ENCODE data around the gene MIPOL1.
"Not testable (repeated sequence)": the region's sequence is repeated elsewhere in the genome, so short reads cannot be mapped to it uniquely, and the experiment has no call there.

MIPOL1 gene

DNA sequence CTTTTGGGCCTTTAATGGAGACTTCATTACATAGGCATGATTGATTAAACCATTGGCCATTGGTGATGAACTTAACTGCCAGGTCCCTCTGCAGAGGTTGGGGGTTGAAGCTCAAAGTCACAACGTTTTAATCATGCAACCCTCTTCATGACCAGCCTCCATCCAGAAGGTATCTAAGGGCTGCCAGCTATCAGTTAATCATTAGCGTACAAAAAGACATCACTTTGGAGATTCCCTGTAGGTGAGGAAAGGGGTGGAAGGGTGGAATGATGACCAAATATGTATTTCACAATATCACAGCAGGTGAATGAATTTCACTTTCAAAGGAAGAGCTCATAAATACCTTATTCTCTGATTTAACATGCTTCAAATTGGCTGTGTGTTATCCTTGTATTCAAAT, 92.0 kb downstream of the MIPOL1 start:
- no peaks in the 10 kb centered on the region for H3K36me3 Mint-ChIP-seq (ENCODE audit: insufficient read depth)
- H3K27ac Mint-ChIP-seq: no peak overlapping the region
- H3K27me3 Mint-ChIP-seq: no peaks in the 10 kb centered on the region
- H3K9me3 Mint-ChIP-seq: peaks cover 4 to 6% of the 10 kb centered on the region in 2 donors
- no peaks in the 10 kb centered on the region for H3K4me1 Mint-ChIP-seq (ENCODE audit: low read depth in 2 of 2)
- DNase-seq: no peak
- H3K4me3 Mint-ChIP-seq: no peak overlapping the region
- no peak for ATAC-seq (replicated peaks)

DNA sequence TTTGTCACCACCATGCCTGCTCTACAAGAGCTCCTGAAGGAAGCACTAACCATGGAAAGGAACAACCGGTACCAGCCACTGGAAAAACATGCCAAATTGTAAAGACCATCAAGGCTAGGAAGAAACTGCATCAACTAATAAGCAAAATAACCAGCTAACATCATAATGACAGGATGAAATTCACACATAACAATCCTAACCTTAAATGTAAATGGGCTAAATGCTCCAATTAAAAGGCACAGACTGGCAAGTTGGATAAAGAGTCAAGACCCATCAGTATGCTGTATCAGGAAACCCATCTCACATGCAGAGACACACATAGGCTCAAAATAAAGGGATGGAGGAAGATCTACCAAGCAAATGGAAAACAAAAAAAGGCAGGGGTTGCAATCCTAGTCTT, 97.5 kb downstream of the MIPOL1 start:
- not testable (repeated sequence) for H3K27ac Mint-ChIP-seq

DNA sequence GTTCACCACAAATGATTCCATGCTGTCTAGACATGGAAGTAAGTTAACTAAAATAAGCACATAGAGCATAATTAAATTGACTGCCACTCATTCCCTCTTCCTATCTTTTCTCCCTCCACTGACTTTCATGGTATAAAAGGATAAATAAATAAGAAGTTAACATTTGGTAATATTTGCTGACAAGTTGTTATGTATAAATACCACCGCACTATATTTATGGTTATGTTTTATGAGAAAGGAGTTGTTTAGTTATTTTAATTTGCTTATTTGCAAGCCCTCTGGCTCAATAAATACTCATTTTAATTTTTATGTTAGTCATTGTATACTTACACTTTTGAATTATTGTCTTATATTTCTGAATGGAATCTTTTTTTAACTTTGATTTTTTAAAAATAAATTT, 113.5 kb downstream of the MIPOL1 start:
- H3K4me3 Mint-ChIP-seq: no peak overlapping the region
- DNase-seq: no peak
- no peak for ATAC-seq (replicated peaks)
- H3K27me3 Mint-ChIP-seq: no peaks in the 10 kb centered on the region
- peaks cover 15 to 32% of the 10 kb centered on the region in 2 donors for H3K9me3 Mint-ChIP-seq
- H3K4me1 Mint-ChIP-seq (ENCODE audit: low read depth in 2 of 2): no peaks in the 10 kb centered on the region
- H3K36me3 Mint-ChIP-seq (ENCODE audit: insufficient read depth): no peaks in the 10 kb centered on the region
- no peak overlapping the region for H3K27ac Mint-ChIP-seq

More for the DNA sequence above, 97.5 kb downstream of the MIPOL1 start:
- H3K27me3 Mint-ChIP-seq; ATAC-seq (replicated peaks); H3K4me1 Mint-ChIP-seq (ENCODE audit: low read depth in 2 of 2); H3K36me3 Mint-ChIP-seq (ENCODE audit: insufficient read depth); H3K9me3 Mint-ChIP-seq; H3K4me3 Mint-ChIP-seq; DNase-seq: not testable (repeated sequence)

DNA sequence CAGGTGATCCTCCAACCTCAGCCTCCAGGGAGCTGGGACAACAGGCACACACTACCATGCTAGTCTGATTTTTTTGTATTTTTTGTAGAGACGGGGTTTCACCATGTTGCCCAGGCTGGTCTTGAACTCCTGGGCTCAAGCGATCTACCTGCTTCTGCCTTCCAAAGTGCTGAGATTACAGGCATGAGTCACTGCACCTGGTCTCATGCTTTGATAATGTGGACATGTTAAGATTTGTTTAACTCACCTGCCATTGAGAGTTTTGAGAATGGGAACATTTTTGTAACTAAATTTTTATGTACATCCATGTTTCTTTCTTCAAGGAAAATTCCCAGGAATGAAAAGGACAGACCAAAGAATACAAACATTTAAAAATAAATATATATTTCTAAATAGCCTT, 121.2 kb downstream of the MIPOL1 start:
- no peaks in the 10 kb centered on the region for H3K27me3 Mint-ChIP-seq
- H3K9me3 Mint-ChIP-seq: peaks cover 9 to 15% of the 10 kb centered on the region in 2 donors

DNA sequence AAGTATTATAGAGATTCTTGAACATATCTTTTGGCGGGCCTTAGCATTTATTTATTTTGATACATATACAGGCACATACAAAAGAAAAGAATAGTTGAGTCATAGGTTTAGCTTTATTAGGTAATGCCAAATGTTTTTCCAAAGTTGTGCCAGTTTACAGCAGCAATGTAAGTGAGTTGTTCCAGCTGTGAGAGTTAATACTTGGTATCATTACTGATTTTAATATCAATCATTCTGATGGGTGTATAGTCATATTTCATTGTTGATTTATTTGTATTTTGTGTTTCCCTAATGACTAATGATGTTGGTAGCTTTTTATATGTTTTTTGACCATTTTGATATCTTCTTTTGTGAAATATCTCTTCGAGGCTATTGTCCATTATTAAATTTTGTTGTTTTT, 122.4 kb downstream of the MIPOL1 start:
- Mint-ChIP-seq H3K9me3 (peaks cover 8 to 10% of the 10 kb centered on the region in 2 donors), H3K4me1 (ENCODE audit: low read depth in 2 of 2) (no peaks in the 10 kb centered on the region), H3K4me3 (no peak overlapping the region), H3K27me3 (no peaks in the 10 kb centered on the region), H3K36me3 (ENCODE audit: insufficient read depth) (no peaks in the 10 kb centered on the region), H3K27ac (no peak overlapping the region)
- DNase-seq (no peak), ATAC-seq (replicated peaks) (no peak)

More for the DNA sequence above, 121.2 kb downstream of the MIPOL1 start:
- no peaks in the 10 kb centered on the region for H3K36me3 Mint-ChIP-seq (ENCODE audit: insufficient read depth)
- ATAC-seq (replicated peaks): no peak
- H3K27ac Mint-ChIP-seq: no peak overlapping the region
- no peak overlapping the region for H3K4me3 Mint-ChIP-seq
- DNase-seq: no peak
- H3K4me1 Mint-ChIP-seq (ENCODE audit: low read depth in 2 of 2): no peaks in the 10 kb centered on the region

DNA sequence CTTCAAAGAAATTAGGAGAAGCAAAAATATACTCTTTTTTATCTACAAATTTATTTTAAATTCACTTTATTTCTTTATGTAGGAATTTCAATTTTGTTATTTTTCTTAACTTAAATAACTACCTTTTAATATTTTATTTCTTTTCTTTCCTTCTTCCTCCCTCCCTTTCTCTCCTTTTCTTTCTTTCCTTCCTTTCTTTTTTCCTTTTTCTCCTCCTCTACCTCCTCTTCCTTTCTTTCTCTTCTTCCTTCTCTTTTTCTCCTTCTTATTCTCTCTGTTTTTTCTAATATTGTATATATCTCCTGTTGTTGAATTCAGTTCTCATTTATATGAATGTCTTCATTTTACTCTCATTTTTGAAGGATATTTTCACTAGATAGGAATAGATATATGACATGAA, 127.6 kb downstream of the MIPOL1 start:
- H3K4me1 Mint-ChIP-seq (ENCODE audit: low read depth in 2 of 2): no peaks in the 10 kb centered on the region
- H3K9me3 Mint-ChIP-seq: peaks cover 1 to 7% of the 10 kb centered on the region in 2 donors
- H3K27me3 Mint-ChIP-seq: no peaks in the 10 kb centered on the region
- H3K4me3 Mint-ChIP-seq: no peak overlapping the region
- no peak for DNase-seq
- no peak overlapping the region for H3K27ac Mint-ChIP-seq
- no peak for ATAC-seq (replicated peaks)
- no peaks in the 10 kb centered on the region for H3K36me3 Mint-ChIP-seq (ENCODE audit: insufficient read depth)

DNA sequence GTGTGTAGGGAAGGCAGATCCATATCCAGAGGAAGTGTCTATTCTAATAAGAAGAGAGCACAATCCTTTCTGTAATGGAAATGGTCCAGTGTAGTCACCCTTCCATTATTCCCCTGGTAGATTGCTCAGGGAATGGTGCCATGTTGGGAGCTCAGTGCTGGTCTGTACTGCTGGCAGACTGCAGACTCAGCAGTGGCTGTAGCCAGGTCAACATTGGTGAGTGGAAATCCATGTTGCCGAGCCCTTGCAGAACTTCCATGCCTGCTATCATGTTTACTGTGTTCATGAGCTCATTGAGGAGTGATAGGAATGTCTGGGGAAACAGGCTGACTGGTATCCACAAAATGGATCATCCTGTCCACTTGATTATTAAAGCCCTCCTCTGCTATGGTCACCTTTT, 128.7 kb downstream of the MIPOL1 start:
- DNase-seq: no peak
- H3K27me3 Mint-ChIP-seq: no peaks in the 10 kb centered on the region
- H3K27ac Mint-ChIP-seq: no peak overlapping the region
- H3K36me3 Mint-ChIP-seq (ENCODE audit: insufficient read depth): peaks cover 1% of the 10 kb centered on the region
- ATAC-seq (replicated peaks): no peak
- H3K9me3 Mint-ChIP-seq: peaks cover 1 to 17% of the 10 kb centered on the region in 2 donors
- H3K4me1 Mint-ChIP-seq (ENCODE audit: low read depth in 2 of 2): no peaks in the 10 kb centered on the region
- no peak overlapping the region for H3K4me3 Mint-ChIP-seq

DNA sequence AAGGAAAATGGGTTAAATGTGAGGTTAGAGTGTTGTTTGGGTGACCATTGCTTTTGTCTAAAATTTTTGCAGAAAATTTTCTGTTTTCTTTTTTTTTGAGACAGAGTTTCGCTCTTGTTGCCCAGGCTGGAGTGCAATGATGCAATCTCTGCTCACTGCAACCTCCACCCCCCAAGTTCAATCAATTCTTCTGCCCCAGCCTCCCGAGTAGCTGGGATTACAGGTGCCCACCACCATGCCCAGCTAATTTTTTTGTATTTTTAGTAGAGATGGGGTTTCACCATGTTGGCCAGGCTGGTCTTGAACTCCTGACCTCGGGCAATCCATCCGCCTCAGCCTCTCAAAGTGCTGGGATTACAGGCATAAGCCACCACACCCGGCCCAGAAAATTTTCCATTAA, 130.2 kb downstream of the MIPOL1 start:
- H3K9me3 Mint-ChIP-seq: peaks cover 4 to 17% of the 10 kb centered on the region in 2 donors
- H3K36me3 Mint-ChIP-seq (ENCODE audit: insufficient read depth); H3K27me3 Mint-ChIP-seq; H3K4me1 Mint-ChIP-seq (ENCODE audit: low read depth in 2 of 2); H3K4me3 Mint-ChIP-seq; DNase-seq; ATAC-seq (replicated peaks); H3K27ac Mint-ChIP-seq: not testable (repeated sequence)

DNA sequence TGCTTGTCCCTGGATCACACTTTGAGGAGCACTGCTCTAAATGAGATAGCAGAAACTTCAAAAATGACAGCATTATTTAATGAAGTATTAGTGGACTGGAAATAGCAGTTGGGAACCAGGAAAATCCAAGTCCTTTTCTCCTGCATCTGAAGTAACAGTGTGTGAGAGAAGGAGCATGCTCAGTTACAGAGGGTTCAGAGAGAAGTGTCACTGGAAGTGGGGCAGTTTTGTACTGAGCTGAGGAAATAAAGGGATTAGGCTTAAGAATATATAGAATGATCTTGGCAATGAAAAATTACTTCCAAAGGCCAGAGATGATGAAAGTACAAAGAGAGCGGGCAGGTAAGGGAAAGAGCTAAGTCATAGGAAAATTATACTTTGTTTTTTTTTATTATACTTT, 130.9 kb downstream of the MIPOL1 start:
- Mint-ChIP-seq H3K27me3 (no peaks in the 10 kb centered on the region), H3K4me1 (ENCODE audit: low read depth in 2 of 2) (no peaks in the 10 kb centered on the region), H3K4me3 (no peak overlapping the region), H3K27ac (no peak overlapping the region), H3K36me3 (ENCODE audit: insufficient read depth) (peaks cover 4% of the 10 kb centered on the region), H3K9me3 (peaks cover 4 to 17% of the 10 kb centered on the region in 2 donors)
- no peak for DNase-seq
- ATAC-seq (replicated peaks): no peak

DNA sequence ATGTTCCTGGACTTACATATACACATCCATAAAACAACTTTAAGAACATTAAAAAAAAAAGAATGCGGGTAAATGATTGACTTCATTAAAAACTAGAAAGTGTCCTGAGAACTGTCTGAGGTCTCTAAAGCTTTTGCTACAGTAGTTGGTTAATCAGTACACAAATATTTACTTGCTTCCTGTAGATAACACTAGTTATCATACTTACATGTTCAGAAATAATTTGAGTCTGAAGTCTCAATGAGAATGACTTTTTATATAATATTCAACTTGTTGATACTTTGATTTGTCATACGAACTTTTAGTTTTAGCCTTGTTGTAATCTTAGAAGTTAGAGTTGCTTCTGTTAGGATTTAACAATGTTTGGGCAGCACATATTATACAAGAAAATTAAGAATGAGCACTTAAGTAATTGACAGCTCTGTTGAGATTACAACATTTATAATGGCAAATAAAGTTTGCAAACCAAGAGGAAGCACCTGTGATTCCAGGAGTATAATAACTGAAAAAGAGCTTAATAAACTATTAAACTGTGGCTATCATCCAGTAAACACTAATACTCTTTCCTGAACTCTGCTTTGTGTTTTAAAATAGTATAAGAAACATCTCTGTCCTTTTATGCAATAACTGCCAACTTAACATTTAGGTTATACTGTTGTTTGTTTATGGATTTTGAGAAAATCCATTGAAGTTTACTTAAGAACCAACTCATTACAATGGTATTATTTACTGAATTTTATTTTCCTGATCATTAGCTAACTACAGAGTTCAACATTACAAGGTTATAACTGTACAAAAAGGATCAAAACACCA, 131.7 kb downstream of the MIPOL1 start:
- no peaks in the 10 kb centered on the region for H3K4me1 Mint-ChIP-seq (ENCODE audit: low read depth in 2 of 2)
- no peak overlapping the region for H3K27ac Mint-ChIP-seq
- H3K27me3 Mint-ChIP-seq: no peaks in the 10 kb centered on the region
- DNase-seq (no peak), ATAC-seq (replicated peaks) (no peak)
- peaks cover 4% of the 10 kb centered on the region for H3K36me3 Mint-ChIP-seq (ENCODE audit: insufficient read depth)
- H3K4me3 Mint-ChIP-seq: no peak overlapping the region
- peaks cover 4 to 17% of the 10 kb centered on the region in 2 donors for H3K9me3 Mint-ChIP-seq

DNA sequence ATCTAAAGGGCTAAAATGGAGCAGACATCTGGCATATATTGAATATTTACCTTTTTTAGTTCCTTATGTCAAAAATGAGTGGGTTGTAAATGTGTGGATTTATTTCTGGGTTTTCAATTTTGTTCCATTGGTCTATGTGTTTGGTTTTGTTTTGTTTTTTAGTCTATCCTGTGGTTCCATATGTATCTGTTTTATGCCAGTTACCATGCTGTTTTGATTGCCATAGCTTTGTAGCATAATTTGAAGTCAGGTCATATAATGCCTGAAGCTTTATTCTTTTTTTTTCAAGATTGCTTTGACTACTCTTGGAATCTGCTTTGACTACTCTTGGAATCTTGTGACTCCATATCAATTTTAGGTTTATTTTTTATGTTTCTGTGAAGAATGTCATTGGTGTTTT, 133.2 kb downstream of the MIPOL1 start:
- Mint-ChIP-seq H3K36me3 (ENCODE audit: insufficient read depth) (peaks cover 4% of the 10 kb centered on the region), H3K4me3 (no peak overlapping the region), H3K27me3 (no peaks in the 10 kb centered on the region), H3K27ac (no peak overlapping the region), H3K9me3 (peaks cover 4 to 17% of the 10 kb centered on the region in 2 donors), H3K4me1 (ENCODE audit: low read depth in 2 of 2) (no peaks in the 10 kb centered on the region)
- DNase-seq (no peak), ATAC-seq (replicated peaks) (no peak)

DNA sequence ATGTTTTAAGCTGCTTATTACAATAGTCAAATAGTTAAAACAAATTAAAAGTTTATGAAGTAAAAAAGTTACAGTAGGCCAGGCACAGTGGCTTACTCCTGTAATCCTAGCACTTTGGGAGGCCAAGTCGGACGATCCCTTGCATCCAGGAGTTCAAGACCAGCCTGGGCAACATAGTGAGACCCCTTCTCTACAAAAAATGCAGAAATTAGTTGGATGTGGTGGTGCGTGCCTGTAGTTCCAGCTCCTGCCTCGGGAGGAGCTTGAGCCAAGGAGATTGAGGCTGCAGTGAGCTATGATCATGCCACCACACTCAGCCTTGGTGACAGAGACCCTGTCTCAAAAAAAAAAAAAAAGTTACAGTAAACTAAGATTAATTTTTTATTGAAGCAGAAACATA, 142.6 kb downstream of the MIPOL1 start:
- Mint-ChIP-seq H3K36me3 (ENCODE audit: insufficient read depth) (no peaks in the 10 kb centered on the region), H3K9me3 (peaks cover 0 to 2% of the 10 kb centered on the region in 2 donors), H3K4me1 (ENCODE audit: low read depth in 2 of 2) (no peaks in the 10 kb centered on the region), H3K27ac (no peak overlapping the region), H3K4me3 (no peak overlapping the region), H3K27me3 (no peaks in the 10 kb centered on the region)
- no peak for ATAC-seq (replicated peaks)
- no peak for DNase-seq

DNA sequence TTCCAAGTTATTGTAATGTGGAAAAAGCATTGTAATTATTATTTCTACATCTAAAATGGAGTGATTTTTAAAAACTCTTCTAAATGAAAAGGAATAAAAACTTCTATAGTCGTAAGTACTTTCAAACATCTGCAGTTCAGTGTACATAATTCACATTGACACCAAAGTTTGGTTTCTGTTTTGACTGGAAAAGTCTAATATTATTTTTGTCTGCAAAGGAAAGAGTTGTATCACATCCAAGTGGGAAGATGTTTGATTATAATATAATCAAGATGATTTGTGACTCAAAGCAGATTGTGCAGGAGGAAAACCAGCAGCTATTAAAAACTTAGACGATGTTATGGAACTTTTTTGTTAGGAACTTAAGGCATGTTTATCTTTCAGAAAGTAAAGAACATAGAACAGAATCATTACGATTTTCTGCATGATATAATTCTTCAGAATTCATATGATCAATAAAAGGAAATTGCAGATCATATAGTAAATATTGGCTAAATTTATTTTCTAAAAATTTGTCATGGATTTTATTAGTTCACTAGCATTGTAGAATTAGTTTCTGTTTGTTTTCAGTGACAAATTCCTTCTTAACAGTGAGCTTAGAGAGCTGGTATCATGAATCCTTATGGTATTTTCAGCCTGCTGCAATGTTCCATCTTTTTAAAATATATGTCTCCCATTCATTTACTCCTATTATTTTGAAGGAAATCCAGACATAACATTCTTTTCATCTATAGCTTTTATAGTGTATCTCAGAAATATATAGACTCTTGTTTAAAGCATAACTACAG, 145.8 kb downstream of the MIPOL1 start:
- no peak for ATAC-seq (replicated peaks)
- no peak for DNase-seq
- no peaks in the 10 kb centered on the region for H3K27me3 Mint-ChIP-seq
- no peak overlapping the region for H3K4me3 Mint-ChIP-seq
- H3K4me1 Mint-ChIP-seq (ENCODE audit: low read depth in 2 of 2): no peaks in the 10 kb centered on the region
- H3K36me3 Mint-ChIP-seq (ENCODE audit: insufficient read depth): no peaks in the 10 kb centered on the region
- peaks cover 7 to 8% of the 10 kb centered on the region in 2 donors for H3K9me3 Mint-ChIP-seq
- H3K27ac Mint-ChIP-seq: no peak overlapping the region

DNA sequence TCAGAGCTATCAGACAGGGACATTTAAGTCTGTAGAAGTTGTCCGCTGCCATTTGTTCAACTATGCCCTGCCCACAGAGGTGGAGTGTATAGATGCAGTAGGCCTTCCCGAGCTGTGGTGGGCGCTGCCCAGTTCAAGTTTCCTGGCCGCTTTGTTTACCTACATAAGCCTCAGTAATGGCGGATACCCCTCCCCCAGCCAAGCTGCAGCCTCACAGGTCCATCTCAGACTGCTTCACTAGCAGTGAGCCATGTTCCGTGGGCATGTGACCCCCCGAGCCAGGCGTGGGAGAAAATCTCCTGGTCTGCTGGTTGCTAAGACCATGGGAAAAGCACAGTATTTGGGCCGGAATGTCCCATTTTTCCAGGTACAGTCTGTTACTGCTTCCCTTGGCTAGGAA, 165.9 kb downstream of the MIPOL1 start:
- Mint-ChIP-seq H3K27me3 (no peaks in the 10 kb centered on the region), H3K4me3 (no peak overlapping the region), H3K9me3 (peaks cover 12 to 32% of the 10 kb centered on the region in 2 donors), H3K4me1 (ENCODE audit: low read depth in 2 of 2) (no peaks in the 10 kb centered on the region), H3K36me3 (ENCODE audit: insufficient read depth) (no peaks in the 10 kb centered on the region), H3K27ac (no peak overlapping the region)
- DNase-seq: no peak
- ATAC-seq (replicated peaks): no peak
